Activated CD8-positive, alpha-beta memory T cell treated with anti-CD3 and anti-CD28 coated beads, Interleukin-2, amount 50 U/mL, for 1 hour (primary cell): ENCODE results near the gene SF3A2.

ENCODE experiments used
- DNase-seq: peaks from one replicate; pipeline ENCODE4 v3.0.0-alpha.2; 2020; ENCODE audit errors: extremely low read depth

SF3A2 gene

DNA sequence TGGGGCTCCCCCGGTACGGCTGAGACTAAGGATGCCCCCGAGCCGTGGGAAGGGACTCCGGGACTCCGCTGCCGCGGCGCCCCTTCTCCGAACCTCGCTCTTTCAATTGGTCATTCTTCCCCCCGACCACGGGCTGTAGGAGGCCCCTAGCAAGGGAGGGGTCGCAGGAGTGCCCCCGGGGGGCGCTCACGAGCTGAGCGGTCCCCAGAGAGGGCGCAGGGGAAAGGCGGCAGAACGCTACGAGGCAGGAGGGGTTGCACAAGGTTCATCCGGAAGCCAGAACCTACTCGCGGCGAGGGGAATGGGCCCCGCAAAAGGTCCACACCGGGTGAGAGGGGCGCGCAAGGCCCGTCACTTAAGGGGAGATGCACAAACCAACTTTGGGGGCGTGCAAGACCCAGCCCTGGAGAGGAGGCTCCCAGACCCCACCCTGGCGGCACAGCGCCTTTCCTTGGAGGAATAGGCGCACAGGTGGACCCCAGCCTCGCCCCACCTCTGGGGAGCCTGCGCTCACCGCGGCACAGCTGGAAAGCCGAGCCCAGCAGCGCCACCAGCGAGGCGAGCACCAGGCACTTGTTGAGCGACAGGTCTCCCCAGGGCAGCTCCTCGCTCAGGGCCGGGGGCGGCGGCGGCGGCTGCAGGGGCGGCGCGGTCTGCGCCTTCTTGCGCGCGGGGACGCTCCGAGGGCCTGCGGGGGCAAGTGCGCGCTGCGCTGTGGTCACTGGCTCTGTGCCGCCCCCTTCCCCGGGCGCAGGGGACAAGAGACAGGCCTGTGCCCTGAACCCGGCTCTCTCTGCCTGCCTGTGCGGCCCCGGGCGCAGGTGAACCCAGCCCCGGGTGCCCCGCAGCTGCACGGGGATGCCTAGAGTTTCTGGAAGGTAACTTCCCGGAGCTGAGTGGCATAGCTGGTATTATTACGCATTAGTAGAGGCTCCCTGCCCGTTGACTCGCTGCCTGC, 16.8 kb downstream of the SF3A2 start:
- no peak for DNase-seq

DNA sequence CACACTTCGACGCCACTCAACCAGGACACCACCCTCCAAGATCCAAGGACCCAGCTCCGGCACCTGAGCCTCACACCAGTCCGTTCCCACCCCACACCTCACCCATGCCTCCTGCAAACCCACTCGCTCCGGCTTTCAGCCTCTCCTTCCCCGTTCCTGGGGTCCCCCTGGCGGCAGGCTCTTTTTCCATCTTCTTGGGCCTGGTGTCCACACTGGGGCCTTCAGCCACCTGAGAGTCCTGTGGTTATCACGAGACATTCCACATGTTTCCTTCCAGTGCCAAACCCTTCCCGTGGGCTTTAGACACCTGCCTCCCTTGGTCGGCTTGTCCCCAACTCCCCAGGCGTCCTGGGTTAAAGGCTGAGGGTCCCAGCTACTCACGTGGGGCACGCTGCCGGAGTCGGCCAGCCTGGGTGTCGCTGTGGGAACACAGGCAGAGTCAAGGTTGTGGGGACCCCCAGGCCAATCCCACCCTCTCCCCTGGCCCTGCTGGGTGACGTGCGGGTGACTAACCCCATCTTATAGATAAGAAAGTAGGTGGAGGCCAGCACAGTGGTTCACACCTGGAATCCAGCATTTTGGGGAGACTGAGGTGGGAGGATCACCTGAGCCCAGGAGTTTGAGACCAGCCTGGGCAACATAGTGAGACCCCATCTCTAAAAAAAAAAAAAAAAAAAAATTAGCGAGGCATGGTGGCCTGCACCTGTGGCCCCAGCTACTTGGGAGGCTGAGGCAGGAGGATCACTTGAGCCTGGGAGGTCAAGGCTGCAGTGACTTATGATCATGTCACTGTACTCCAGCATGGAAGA, 17.6 kb downstream of the SF3A2 start:
- DNase-seq, result no peak

DNA sequence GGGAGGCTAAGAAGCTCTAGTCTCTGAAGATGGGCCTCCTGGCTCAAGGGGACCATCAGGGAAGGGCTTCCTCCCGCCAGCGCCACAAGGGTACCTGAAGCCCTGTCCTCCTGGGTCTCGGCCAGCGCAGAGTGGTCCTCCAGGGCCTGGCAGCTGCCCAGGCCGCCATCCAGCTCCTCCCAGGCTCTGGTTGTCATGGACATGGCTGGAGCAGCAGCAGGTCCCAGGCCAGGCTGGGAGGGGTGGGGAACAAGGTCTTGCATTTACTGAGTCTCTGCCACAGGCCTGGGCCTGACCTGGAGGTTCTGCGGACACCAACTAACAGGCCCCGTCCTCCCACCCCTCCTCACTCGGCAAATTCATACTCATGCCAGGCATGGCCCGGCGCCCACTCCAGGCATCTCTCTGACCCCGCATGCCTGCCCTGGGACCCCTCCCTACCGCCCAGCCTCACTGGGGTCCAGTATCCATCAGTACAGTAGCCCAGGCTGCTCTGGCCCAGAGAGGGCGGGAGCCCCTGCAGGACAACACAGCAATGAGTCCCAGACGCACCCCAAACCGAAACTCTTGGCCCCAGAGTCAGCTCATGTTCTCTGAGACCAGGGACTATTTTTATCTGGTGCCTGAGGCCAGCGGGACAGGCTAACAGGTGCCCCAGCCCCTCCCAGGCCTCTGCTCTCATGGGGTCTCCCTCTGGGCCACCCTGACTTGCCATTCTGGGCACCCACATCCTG, 18.7 kb downstream of the SF3A2 start:
- no peak for DNase-seq

DNA sequence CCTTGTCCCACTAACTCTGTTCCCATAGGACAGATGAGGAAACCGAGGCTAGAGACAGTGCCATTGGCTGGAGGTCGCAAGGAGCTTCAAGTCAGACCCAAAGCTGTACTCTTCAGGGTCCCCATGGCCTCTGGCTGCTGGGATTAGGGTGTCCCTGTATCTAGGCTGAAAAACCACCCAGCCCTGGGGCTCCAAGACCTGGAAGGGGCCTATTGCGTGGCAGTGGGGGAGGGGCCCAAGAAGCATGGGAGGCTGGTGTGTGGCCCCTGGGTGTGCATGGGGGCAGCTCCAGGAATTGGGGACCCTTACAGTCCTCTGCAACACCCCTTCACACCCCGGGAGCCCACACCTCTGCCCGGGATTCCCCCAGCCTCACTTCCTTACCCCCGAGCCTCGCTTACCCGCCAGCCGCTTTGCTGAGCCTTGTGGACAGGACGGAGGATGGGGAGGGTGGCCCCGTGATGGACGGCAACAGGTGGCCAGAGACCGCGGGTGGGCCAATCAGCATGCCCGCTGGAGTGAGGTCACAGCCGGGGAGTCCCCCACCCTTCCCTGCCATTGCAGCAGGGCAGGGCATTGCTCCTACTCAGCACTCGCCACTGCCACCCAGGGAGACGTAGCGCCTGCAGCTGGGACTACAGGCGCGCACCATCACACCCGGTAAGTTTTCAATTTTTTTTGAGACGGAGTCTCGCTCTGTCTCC, 19.5 kb downstream of the SF3A2 start, which contains the start of gene JSRP1:
Gene JSRP1 (minus strand): TSS at position 436 of the 704 bp plus-strand sequence. CDS start 1,103 bp downstream, outside the sequence.
- no peak for DNase-seq

DNA sequence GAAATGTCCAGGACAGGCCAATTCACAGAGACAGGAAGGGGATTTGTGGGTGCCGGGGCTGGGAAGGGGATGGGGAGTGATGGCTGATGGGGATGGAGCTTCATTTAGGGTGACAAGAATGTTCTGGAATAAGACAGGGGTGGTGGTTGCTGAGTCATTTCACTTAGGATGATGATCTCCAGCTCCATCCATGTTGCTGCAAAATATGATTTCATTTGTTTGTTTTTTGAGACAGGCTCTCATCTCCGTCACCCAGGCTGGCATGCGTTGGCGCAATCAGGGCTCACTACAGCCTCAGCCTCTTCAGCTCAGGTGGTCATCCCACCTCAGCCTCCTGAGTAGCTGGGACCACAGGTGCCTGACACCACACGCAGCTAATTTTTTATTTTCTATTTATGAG, 22.7 kb downstream of the SF3A2 start:
- no peak for DNase-seq

DNA sequence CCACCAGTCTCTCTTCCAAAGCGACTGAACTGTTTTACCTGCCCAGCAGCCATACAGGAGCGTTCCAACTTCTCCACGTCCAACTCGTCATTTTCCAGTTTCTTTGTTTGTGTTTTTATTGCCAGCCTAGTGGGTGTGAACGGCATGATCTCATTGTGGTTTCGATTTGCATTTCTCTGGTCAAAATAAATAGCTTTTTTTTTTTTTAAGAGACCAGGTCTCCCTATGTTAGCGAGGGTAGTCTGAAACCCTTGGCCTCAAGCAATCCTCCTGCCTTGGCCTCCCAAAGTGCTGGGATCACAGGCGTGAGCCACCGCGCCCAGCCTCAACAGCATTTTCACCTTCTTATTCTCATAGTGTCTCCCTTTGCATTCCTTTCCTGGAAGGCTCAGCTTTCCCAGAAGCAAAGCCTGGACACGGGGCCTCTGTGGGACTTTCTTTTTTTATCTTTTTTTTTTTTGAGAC, 23.7 kb downstream of the SF3A2 start:
- no peak for DNase-seq

DNA sequence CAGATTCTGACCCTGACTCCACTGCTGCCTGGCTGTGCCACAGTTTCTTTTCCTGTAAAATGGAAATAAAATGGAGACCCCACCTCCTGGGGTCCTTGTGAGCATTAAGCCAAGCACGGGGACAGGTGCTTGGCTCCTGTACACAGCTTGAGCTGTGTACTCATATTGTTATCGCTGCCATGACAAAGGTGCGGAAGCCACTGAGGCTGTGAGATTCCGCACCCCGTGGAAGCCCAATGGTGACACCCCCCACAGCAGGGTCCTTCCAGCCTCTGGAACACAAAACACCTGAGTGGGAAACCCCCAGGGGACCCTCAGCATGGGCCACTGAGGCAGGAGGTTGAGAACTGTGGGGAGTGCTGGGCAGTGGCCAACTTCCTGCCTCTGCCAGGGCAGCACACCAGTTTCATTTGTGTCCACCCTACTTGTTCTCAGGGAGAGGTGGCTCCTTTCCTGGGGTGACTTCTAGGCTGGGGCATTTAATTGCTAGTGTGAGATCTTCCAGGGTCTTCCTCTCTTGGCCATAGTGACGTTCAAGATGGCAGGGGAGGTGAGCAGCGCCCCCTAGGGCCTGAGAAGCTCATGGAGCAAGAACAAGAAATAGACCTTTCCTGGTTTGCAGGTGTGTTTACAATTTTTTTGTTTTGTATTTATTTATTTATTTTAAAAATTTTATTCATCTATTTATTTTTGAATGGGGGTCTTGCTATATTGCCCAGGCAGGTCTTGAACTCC, 25.0 kb downstream of the SF3A2 start:
- DNase-seq, result no peak

DNA sequence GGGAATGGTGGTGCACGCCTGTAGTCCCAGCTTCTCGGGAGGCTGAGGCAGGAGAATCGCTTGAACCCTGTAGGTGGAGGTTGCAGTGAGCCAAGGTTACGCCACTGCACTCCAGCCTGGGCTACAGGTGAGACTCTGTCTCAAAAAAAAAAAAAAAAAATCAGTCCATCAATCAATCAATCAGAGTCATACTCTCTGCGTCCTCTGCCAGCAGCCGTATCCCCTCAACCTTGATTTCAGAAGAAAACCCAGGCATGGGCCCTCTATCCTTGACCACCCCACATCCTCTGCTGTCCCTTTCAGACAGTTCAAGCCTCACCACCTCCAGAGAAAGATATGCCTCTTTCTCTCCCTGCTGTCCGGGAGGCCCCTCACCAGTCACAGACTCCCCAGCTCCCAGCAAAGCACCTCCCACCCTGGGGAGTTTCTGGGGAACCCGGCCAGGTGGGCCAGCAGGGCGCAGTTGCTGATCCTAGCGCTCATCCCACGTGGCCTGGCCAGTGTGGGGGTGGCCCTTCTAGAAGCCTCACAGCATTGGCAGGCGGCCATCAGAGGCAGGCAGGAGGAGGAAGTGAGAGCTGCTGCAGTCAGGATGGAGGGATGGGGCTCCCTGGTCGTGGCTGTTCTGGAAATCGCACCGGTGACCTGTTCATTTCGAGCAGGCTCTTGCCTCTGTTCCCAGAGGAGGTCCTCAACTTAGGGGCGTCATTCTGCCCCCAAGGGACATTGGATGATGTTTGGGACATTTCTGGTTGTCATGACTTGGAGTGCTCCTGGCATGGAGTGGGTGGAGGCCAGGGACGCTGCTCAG, 29.8 kb downstream of the SF3A2 start:
- no peak for DNase-seq

DNA sequence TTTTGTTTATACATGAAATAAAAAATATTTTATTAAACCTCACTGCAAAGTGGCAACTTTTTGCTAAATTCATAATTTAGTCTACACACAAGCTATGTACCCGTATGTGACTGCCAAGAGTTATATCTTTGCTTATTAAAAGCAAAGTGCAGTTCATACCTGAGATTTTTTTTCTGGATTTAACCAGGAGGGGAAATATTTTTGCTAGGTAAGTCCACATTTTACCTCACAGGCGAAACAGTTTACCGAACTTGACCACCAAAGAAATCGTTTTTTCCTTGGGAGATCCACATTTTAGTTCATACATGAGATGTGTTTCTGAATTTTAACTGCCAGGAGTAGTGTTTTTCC, 31.8 kb downstream of the SF3A2 start:
- DNase-seq, result no peak

DNA sequence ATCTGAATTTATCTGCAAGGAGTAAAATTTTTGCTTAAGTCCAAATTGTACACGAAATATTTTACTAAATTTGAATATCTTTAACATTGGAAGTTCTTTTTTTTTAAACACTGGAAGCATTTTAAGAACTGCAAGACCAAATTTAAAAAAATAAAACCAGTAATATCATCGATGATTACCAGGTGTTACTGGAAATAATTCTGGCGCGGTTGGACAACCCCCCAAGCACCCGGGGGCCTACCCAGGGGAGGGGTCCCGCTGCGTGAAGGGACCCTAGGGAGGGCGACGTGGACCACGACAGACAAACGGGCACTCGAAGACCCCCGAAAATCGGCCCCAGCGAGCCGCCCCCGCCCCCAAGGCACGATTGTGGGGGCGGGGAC, 32.2 kb downstream of the SF3A2 start:
- no peak for DNase-seq

DNA sequence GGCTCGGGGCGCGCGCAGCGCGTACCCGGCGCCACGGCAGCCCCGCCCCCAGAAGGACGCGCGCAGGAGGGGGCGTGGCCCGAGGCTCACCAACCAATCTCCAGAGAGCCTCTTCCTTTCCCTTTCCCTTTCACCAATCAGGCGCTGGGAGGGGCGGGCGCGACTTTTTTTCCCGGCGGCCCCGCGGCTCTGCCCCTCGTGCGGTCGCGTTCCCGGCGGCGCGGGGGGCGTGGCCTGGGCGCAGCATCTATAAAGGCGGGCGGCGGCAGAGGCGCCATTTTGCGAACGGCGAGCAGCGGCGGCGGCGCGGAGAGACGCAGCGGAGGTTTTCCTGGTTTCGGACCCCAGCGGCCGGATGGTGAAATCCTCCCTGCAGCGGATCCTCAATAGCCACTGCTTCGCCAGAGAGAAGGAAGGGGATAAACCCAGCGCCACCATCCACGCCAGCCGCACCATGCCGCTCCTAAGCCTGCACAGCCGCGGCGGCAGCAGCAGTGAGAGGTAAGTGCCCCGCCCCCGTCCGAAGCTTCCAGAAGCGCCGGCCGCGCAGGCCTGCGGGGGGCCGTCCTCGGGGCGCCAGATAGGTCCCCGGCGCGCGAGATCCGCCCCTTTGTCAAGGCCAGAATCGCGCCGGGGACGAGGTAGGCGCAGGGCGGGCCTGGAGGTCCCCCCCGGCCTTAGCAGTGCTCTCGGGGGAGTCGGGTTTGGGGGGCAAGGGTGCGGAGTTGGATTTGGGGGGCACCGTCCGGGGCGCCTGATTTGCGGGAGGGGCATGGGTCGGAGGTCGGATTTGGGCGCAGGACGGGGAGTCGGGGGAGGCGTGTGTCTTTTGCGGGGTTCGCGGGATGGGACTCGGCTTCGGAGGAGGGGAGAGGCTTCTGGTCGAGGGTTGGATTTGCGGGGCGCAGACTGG, 32.9 kb downstream of the SF3A2 start:
- DNase-seq, result peak; percentile 92

DNA sequence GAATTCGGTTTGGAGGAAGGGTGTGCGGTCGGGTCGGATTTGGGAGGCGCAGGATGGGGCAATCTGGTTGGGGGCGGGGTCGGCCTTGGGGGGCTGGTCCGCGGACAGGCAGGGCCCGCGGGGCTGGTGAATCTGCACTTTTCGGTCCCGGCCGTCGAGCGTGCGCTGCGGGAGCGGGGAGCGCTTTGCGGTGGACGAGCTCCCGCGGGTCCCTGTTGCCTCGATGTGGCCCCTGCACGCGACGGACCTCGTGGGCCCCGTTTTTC, 33.5 kb downstream of the SF3A2 start:
- DNase-seq, result no peak

DNA sequence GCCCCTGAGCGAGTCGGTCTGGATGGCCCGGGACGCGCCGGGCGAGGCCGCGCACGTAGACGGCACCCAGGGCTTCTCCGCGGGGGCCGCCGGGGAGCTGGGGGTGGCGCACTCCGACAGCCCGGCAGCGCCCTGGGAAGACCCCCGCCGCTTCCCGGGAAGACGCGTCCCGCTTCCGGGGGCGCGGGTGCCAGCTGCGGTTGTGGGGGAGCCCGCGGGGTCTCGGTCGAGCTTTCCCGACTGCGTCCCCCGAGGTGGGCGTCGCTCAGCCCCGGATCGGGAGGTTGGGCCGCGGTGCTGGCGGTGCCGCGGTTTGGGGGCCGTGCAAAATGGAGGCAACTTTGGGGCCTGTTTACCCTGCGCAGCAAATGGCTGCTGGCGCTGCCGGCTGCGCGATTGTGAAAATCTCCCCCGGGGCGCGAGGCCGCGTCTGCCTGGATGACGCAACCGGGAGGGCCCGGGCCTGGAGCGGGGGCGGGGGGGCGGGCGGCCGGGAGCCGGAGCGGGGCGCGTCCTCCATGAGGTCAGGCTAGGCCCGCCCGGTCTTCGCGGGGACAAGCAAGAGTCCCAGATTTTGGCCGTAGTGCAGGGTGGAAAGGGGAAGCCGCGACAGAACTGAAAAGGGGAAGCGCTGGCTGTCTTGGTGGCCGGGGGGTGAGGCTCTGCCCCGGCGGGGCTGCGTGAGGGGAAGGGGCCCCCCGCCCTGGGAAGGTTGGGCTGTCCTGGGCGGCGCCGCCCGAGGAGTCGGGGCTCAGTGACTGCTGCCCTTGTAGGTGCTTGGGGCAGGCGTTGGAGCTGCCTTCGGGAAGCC, 34.0 kb downstream of the SF3A2 start:
- peak; percentile 36 for DNase-seq

DNA sequence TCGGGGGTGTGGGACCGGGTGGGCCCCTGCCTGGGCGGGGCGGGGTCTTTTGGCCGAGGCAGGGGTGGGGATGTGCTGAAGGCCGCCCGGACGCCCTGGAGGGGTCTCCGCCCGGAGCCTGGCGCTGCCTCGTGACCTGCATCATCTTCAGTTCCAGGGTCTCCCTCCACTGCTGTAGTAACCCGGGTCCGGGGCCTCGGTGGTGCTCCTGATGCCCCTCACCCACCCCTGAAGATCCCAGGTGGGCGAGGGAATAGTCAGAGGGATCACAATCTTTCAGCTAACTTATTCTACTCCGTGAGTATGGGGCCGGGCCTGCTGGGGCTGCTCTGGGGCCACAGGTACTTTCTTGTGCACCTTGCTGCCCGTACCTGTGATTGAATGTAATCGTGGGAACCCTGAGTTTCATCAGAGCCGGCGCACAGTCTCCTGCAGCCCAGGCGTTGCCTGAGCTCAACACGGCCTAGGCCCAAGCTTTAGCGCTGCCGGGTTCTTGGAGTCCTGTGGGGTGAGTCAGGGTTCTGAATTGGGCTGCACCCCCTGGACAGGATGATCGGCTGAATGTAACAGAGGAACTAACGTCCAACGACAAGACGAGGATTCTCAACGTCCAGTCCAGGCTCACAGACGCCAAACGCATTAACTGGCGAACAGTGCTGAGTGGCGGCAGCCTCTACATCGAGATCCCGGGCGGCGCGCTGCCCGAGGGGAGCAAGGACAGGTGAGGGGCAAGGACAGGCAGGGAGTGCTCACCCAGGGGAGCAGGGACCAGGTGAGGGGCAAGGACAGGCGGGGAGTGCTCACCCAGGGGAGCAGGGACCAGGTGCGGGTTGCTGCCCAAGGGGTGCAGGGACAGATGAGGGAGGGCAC, 34.8 kb downstream of the SF3A2 start:
- no peak for DNase-seq

DNA sequence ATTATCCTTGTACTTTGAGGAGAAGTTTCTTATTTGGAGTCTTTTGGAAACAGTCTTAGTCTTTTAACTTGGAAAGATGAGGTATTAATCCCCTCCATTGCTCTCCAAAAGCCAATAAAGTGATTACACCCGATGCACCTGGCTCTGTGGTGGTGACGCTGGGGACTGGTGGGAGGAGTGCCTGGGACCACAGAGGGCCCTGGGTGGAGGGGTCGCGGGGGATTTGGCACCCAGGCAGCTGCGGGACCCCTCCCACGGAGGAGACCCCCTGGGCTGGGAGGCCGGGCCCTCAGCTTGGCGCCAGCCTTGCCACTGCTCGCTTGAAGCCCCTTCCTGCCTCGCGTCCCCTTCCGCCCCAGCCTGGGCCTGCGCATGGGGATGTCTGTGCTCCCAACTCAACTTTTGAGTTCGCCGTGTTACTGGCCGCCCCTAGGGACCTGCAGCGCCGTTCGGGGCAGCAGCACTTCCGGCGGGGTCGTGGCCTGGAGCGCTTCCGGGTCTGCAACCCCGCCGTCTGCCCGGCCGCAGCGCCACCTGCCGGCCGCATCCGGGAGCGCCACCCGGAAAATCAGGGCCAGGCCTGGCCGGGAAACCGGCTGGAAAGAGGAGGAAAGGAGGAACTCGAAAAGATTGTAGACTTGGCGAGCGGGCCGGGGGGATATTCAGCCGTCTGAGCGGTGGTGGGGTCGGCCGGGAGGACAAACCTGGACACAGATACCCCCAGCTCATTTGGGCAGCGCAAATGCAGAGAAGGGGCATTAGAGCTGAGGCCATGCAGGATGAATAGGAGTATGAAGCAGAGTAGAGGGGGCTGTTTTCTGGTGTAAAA, 36.9 kb downstream of the SF3A2 start:
- DNase-seq, result peak; percentile 46

DNA sequence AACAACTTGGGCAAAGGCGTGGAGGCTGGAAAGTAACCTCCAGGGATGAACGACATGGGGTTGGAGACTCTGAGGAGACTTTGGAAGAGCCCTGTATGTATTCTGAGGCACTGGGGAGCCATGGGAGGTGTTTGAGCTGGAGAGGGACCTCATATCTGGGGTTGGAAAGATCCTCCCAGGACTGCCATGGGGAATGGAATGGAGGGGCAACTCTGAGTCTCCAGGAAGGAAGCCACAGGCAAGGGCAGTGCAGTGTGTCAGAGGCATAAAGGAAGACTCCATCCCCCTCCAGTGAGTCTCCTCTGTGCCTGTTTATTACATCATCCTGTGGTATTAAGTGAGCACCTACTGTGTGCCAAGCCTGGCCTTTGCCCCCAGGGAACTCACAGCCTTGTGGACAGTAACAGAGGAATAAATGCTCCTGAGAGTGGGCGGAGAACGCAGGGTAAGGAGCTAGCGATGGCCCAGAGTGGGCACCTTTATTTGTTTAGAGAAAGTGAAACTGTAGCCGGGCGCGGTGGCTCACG, 37.6 kb downstream of the SF3A2 start:
- no peak for DNase-seq
